GM12892 (cell line): ENCODE results near the gene EMX1.

Experiments used
- POLR2A ChIP-seq: IDR thresholded peaks from 2 replicates; pipeline ENCODE4 v1.6.1; 2011; ENCODE audit warnings: low read depth, low read length, control low read depth
- TAF1 ChIP-seq: IDR thresholded peaks from 2 replicates; pipeline ENCODE4 v1.6.1; 2011; ENCODE audit warnings: low read depth, mild to moderate bottlenecking, control low read depth, low read length, borderline replicate concordance

DNA sequence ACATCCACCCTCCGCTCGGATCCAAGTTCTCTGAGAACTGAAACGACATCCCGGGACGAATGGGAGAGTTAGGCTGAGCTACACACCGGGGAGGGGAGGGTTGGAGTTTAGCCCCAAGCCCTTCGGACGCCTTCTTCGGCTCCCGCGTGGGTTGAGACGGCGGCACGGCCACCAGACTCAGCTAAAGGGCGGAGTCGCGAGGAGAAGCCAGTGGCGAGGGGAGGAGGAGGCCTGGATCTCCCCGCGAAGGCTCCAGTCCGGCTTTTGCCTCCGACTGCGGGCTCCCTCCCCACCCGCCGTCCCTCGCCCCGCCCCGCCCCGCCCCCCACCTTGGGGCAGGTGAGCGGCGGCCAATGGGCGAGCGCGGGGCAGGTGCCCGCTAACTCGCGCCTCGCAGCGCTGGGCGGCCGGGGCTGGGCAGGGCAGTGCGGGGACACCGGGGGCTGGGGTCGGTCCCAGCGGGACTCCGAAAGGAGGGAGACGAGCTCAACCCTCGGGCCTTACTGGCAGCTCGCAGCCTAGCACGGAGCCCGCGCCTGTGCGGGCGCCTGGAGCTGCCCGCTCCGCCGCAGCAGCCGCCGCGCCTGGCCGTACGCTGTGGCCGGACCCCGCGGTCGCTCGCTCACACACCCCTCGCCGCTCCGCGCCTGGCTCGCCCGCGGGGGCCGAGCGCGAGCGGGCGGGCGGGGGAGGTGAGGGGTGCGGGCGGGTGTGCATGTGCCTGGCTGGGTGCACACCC, at the start of gene EMX1:
- TF ChIP-seq TAF1 (no peak), POLR2A (no peak)
